ENCODE results near the gene HOXB2. TPM values are rescaled to one million over a fixed set of nuclear protein-coding genes. Genes with fewer than 3 reads are reported as not detected.
A peak's percentile ranks its signal among the peaks of the same experiment; 100 is the strongest.

HOXB2 gene
- total RNA-seq, 1 donor from 2014 or later: 1.9 TPM

DNA sequence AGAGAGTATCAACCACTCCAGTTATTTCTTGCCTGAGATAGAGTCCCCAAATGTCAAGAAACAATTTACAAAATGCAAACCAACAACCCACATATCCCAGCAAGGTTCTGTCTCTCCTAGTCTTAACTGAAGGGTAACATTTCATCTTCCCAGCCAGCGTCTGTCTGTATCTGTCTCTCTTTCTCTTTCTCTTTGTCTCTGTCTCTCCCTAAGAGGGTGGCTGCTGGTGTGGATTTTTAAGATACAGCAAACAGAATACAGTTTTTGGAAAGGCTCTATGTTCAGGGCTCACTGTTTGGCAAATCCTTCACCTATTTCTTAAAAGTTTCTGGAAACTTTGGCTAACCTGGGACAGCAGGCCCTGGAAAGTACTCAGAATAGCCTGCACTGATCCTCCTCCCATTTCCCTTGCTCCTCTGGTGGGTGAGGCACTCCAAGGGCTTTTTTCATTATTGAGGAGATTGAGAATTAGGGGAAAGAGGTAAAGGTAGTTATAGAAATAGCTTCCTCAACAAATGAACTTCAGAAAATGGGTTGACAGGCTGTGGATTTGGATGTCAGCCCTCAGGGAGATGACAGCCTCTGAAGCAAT lies 27.0 kb upstream of the HOXB2 start:
- peaks cover 100% of the 10 kb centered on the region for H3K27me3 ChIP-seq (ENCODE audit: low read depth)
- peaks cover 20% of the 10 kb centered on the region for H3K4me1 ChIP-seq
- H3K9me3 ChIP-seq (replicated peaks): no peaks in the 10 kb centered on the region
- H3K4me3 ChIP-seq: no peak overlapping the region
- no peak overlapping the region for H3K27ac ChIP-seq (replicated peaks)
- DNase-seq: no peak
- no peaks in the 10 kb centered on the region for H3K36me3 ChIP-seq
- TF ChIP-seq CTCF (IDR thresholded peaks at IDR 0.05; ENCODE audit: borderline replicate concordance): no peak
- intact Hi-C loops (cut with micrococcal nuclease): no loop called here

GRCh38 chr17:48571024-48571818 lies 26.3 kb upstream of the HOXB2 start:
- DNase-seq: no peak
- no peaks in the 10 kb centered on the region for H3K36me3 ChIP-seq
- peaks cover 15% of the 10 kb centered on the region for H3K4me1 ChIP-seq
- intact Hi-C loops (cut with micrococcal nuclease): no loop called here
- no peaks in the 10 kb centered on the region for H3K9me3 ChIP-seq (replicated peaks)
- no peak overlapping the region for H3K4me3 ChIP-seq
- no peak overlapping the region for H3K27ac ChIP-seq (replicated peaks)
- no peak for TF ChIP-seq CTCF (IDR thresholded peaks at IDR 0.05; ENCODE audit: borderline replicate concordance)
- peaks cover 100% of the 10 kb centered on the region for H3K27me3 ChIP-seq (ENCODE audit: low read depth)

- no peaks in the 10 kb centered on the region for H3K9me3 ChIP-seq (replicated peaks)
- no peak for DNase-seq
- peaks cover 12% of the 10 kb centered on the region for H3K4me1 ChIP-seq
- no peak overlapping the region for H3K4me3 ChIP-seq
- peaks cover 100% of the 10 kb centered on the region for H3K27me3 ChIP-seq (ENCODE audit: low read depth)
- intact Hi-C loops (cut with micrococcal nuclease): no loop called here
- no peaks in the 10 kb centered on the region for H3K36me3 ChIP-seq
- peak overlapping the region; percentile 42 for H3K27ac ChIP-seq (replicated peaks)
- TF ChIP-seq CTCF (IDR thresholded peaks at IDR 0.05; ENCODE audit: borderline replicate concordance): no peak
Measured at GRCh38 chr17:48570325-48571023, 25.6 kb upstream of the HOXB2 start.

DNA sequence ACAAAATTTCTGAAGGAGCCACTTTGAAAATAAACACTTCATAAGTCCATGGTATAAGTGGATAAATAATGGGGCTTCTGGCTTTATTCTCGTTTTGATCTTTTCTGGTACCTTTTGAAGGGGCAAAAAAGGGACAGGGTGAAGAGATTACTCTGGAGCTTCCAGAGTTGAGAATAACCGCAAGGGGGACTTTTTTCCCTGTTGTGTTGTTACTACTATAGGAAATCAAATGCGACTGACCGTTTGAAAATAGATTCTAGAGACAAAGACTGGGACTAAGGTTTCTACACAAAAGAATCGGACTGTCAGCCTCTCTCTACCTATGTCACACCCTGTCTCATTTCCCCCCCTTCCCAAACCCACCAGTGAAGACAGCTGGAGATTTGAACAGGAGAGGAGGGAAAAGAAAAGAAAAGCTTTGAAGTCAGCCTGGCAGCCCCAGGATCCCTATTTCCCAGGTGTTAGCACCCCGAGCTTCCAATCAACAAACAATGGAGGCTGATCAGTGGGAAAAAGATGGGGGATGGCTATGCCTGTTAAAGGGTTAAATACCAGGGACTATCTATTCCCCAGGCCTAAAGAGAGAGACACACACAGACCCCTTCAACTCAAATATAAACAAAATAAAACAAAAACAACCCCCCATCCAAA lies 24.9 kb upstream of the HOXB2 start:
- no peaks in the 10 kb centered on the region for H3K36me3 ChIP-seq
- H3K27ac ChIP-seq (replicated peaks): no peak overlapping the region
- no peak for TF ChIP-seq CTCF (IDR thresholded peaks at IDR 0.05; ENCODE audit: borderline replicate concordance)
- peaks cover 100% of the 10 kb centered on the region for H3K27me3 ChIP-seq (ENCODE audit: low read depth)
- H3K4me1 ChIP-seq: peaks cover 15% of the 10 kb centered on the region
- intact Hi-C loops (cut with micrococcal nuclease): no loop called here
- DNase-seq: no peak
- no peaks in the 10 kb centered on the region for H3K9me3 ChIP-seq (replicated peaks)
- no peak overlapping the region for H3K4me3 ChIP-seq

GRCh38 chr17:48569240-48569582 lies 24.3 kb upstream of the HOXB2 start:
- H3K36me3 ChIP-seq: no peaks in the 10 kb centered on the region
- peak overlapping the region; percentile 46 for H3K4me3 ChIP-seq
- DNase-seq: no peak
- H3K27ac ChIP-seq (replicated peaks): no peak overlapping the region
- intact Hi-C loops (cut with micrococcal nuclease): no loop called here
- H3K27me3 ChIP-seq (ENCODE audit: low read depth): peaks cover 100% of the 10 kb centered on the region
- H3K9me3 ChIP-seq (replicated peaks): no peaks in the 10 kb centered on the region
- no peak for TF ChIP-seq CTCF (IDR thresholded peaks at IDR 0.05; ENCODE audit: borderline replicate concordance)
- peaks cover 20% of the 10 kb centered on the region for H3K4me1 ChIP-seq

All from left ventricle myocardium inferior (tissue), 1 donor.